Tibial nerve (tissue), 4 donors: ENCODE data around the gene ZFYVE28.

Experiments used
- CTCF ChIP-seq, 5 experiments: fragments of 200-600 bp in 3 of 5; fragments of 450-650 bp in 2 of 5; sonication (generic) in 3 of 5; IDR thresholded peaks; one replicate each; pipeline ENCODE4 v1.5.1; 2016 to 2019; ENCODE audit warnings: antibody characterized with exemption in 5 of 5, mild to moderate bottlenecking in 3 of 5, moderate library complexity in 2 of 5
- EP300 ChIP-seq, 2 donors: sonication (generic); formaldehyde crosslinking; IDR thresholded peaks; one replicate each; pipeline ENCODE4 v1.6.1; 2017; ENCODE audit warnings: antibody characterized with exemption in 2 of 2, mild to moderate bottlenecking in 1 of 2
- POLR2A ChIP-seq, 2 donors: fragments of 450-650 bp; IDR thresholded peaks; one replicate each; pipeline ENCODE4 v1.6.1; 2017; ENCODE audit warnings: antibody characterized with exemption in 2 of 2, mild to moderate bottlenecking in 2 of 2, moderate library complexity in 2 of 2

- TF ChIP-seq CTCF (IDR thresholded peaks at IDR 0.05) (no peak), POLR2A (IDR thresholded peaks at IDR 0.05) (no peak), EP300 (IDR thresholded peaks at IDR 0.05) (no peak)
Measured at GRCh38 chr4:2298532-2298991, 119.9 kb downstream of the ZFYVE28 start.
